Muscle layer of duodenum (tissue), 2 donors: ENCODE measurements around the gene PDE8B.

Experiments
- H3K27ac ChIP-seq: one replicate; pipeline ENCODE4 v1.7.0; 2013; ENCODE audit warnings: mild to moderate bottlenecking, low read length
- H3K27me3 ChIP-seq: one replicate; pipeline ENCODE4 v1.7.0; 2013; ENCODE audit warnings: low read depth, mild to moderate bottlenecking, control low read depth, low read length
- H3K36me3 ChIP-seq, 2 donors: one replicate each; pipeline ENCODE4 v1.7.0; 2013; ENCODE audit warnings: low read length in 2 of 2, control low read depth in 1 of 2, mild to moderate bottlenecking in 1 of 2; ENCODE audit not compliant: insufficient read depth in 2 of 2, control insufficient read depth in 1 of 2
- H3K4me1 ChIP-seq, 2 donors: one replicate each; pipeline ENCODE4 v1.7.0; 2013; ENCODE audit warnings: low read length in 2 of 2, mild to moderate bottlenecking in 2 of 2, control low read depth in 1 of 2, moderate library complexity in 1 of 2; ENCODE audit not compliant: insufficient read depth in 2 of 2, control insufficient read depth in 1 of 2
- H3K4me3 ChIP-seq, 2 donors: one replicate each; pipeline ENCODE4 v1.7.0; 2013; ENCODE audit warnings: low read length in 2 of 2, low read depth in 1 of 2, mild to moderate bottlenecking in 1 of 2
- H3K9me3 ChIP-seq, 2 donors: one replicate each; pipeline ENCODE4 v1.7.0; 2013; ENCODE audit warnings: low read length in 2 of 2, control low read depth in 1 of 2, mild to moderate bottlenecking in 1 of 2; ENCODE audit not compliant: control insufficient read depth in 1 of 2
- donor health status: healthy.

PDE8B gene

GRCh38 chr5:77397686-77398292 is 187.3 kb downstream of the PDE8B start:
- Histone ChIP-seq H3K27me3 (no peaks in the 10 kb centered on the region), H3K4me1 (no peaks in the 10 kb centered on the region), H3K9me3 (no peaks in the 10 kb centered on the region), H3K36me3 (no peaks in the 10 kb centered on the region), H3K27ac (no peak overlapping the region), H3K4me3 (no peak overlapping the region)

DNA sequence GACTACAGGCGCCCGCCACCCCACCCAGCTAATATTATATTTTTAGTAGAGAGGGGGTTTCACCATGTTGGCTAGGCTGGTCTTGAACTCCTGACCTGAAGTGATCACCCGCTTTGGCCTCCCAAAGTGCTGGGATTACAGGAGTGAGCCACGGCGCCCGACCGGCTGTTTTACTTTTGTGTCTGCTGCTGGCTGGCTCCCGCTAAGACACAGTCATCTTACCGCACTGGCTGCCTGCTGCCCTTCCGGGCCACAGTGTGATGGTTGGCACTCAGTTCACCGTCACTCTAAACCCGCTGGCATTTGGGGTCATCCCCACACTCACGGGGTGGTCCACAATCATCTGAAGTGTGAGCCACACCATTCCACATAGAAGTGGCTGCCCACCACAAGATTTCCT is 188.0 kb downstream of the PDE8B start:
- Histone ChIP-seq H3K27me3 (no peaks in the 10 kb centered on the region), H3K4me1 (no peaks in the 10 kb centered on the region), H3K36me3 (no peaks in the 10 kb centered on the region), H3K27ac (no peak overlapping the region), H3K4me3 (no peak overlapping the region), H3K9me3 (no peaks in the 10 kb centered on the region)

GRCh38 chr5:77398896-77399295 is 188.4 kb downstream of the PDE8B start:
- H3K36me3 ChIP-seq, result no peaks in the 10 kb centered on the region
- H3K4me1 ChIP-seq, result no peaks in the 10 kb centered on the region
- H3K4me3 ChIP-seq, result no peak overlapping the region
- H3K27me3 ChIP-seq, result no peaks in the 10 kb centered on the region
- H3K9me3 ChIP-seq, result no peaks in the 10 kb centered on the region
- H3K27ac ChIP-seq, result no peak overlapping the region

DNA sequence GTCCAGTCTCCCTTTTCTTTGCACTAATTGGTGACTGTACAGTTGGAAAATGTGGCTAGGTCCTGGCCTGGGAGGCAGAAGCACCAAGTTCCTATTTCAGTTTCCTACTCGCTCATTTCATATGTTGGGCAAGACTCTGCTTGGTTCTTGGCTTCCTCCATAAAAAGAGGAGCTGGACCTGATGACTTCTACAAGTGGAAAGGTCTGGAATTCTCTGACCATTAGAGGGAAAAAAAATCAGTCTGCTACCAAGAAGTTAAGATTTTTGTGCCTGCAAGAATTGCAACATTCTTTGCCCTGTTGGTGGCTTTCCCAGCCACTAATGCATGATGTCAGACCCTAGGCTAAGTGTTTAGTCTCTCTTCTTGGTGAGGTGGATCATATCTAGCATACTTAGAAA is 190.2 kb downstream of the PDE8B start:
- Histone ChIP-seq H3K27ac (no peak overlapping the region), H3K4me3 (no peak overlapping the region), H3K4me1 (no peaks in the 10 kb centered on the region), H3K27me3 (no peaks in the 10 kb centered on the region), H3K9me3 (no peaks in the 10 kb centered on the region), H3K36me3 (no peaks in the 10 kb centered on the region)

GRCh38 chr5:77402796-77403195 is 192.3 kb downstream of the PDE8B start:
- Histone ChIP-seq H3K27me3 (no peaks in the 10 kb centered on the region), H3K27ac (no peak overlapping the region), H3K4me1 (no peaks in the 10 kb centered on the region), H3K9me3 (no peaks in the 10 kb centered on the region), H3K4me3 (no peak overlapping the region), H3K36me3 (no peaks in the 10 kb centered on the region)

DNA sequence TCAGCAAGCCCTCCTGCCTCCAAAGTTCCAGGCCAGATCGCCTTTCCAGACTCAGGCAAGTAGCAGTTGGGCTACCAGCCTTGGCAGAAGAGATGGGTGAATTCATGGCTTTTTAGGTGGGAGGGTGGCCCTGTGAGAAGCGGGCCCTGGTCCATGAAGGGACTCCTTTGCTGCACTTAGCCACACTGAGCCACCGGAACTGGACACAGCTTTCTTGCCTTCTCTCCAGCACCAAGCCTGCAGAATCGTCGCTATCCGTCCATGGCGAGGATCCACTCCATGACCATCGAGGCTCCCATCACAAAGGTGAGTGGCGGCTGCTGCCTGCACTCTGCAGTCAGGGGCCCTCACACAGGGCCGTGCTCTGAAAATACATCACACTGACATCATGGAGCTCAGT is 196.7 kb downstream of the PDE8B start:
- Histone ChIP-seq H3K4me3 (no peak overlapping the region), H3K27ac (no peak overlapping the region), H3K27me3 (no peaks in the 10 kb centered on the region), H3K4me1 (no peaks in the 10 kb centered on the region), H3K9me3 (no peaks in the 10 kb centered on the region), H3K36me3 (no peaks in the 10 kb centered on the region)

DNA sequence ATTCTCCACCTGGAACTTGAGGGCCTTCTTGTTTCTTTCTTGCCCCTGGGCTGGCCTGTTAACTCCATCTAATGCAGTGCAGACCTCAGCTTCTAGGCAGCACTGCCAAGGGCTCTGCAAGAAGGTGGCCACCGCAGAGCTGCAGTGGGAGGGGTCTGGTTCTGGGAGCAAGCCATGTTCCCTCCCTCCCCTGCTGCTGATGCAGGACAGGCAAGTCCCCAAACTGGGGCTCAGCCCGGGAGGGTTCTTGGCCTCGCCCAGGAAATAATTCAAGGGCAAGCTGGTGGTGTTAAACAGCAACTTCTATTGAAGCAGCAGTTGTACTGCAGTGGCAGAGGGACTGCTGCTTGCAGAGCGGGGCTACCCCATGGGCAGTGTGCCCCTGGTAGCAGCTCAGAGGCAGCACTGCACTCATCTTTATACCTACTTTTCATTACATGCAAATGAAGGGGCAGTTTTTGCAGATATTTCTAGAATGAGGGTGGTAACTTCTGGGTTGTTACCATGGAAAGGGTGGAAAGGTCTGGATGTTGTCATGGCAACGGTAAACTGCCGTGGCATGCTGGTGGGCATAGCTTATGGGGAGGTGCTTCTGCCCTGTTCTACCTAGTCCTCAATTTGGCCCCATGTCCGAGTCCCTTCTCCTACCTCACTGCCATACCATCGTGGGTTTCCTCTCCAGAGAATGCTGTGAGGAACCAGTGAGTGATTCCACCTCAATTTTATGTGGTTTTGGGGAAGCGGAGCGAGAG is 199.6 kb downstream of the PDE8B start:
- Histone ChIP-seq H3K4me1 (no peaks in the 10 kb centered on the region), H3K36me3 (no peaks in the 10 kb centered on the region), H3K27ac (no peak overlapping the region), H3K9me3 (no peaks in the 10 kb centered on the region), H3K4me3 (no peak overlapping the region), H3K27me3 (no peaks in the 10 kb centered on the region)

GRCh38 chr5:77413049-77413448 is 202.6 kb downstream of the PDE8B start:
- Histone ChIP-seq H3K27ac (no peak overlapping the region), H3K9me3 (no peaks in the 10 kb centered on the region), H3K27me3 (no peaks in the 10 kb centered on the region)

GRCh38 chr5:77418162-77418561 is 207.7 kb downstream of the PDE8B start:
- H3K27me3 ChIP-seq, result no peaks in the 10 kb centered on the region
- no peaks in the 10 kb centered on the region for H3K9me3 ChIP-seq
- H3K27ac ChIP-seq, result no peak overlapping the region
- H3K4me3 ChIP-seq, result no peak overlapping the region
- no peaks in the 10 kb centered on the region for H3K36me3 ChIP-seq
- H3K4me1 ChIP-seq, result no peaks in the 10 kb centered on the region

More at GRCh38 chr5:77413049-77413448, 202.6 kb downstream of the PDE8B start:
- no peak overlapping the region for H3K4me3 ChIP-seq
- no peaks in the 10 kb centered on the region for H3K36me3 ChIP-seq
- H3K4me1 ChIP-seq, result no peaks in the 10 kb centered on the region

- no peaks in the 10 kb centered on the region for H3K4me1 ChIP-seq
These were observed 208.4 kb downstream of the PDE8B start for GRCh38 chr5:77418601-77419581.

More at GRCh38 chr5:77418601-77419581, 208.4 kb downstream of the PDE8B start:
- Histone ChIP-seq H3K27ac (no peak overlapping the region), H3K36me3 (no peaks in the 10 kb centered on the region), H3K9me3 (no peaks in the 10 kb centered on the region), H3K4me3 (no peak overlapping the region), H3K27me3 (no peaks in the 10 kb centered on the region)
